Measurements from ENCODE around the gene ALDH5A1.

- TF ChIP-seq CTCF (optimal IDR thresholded peaks at IDR 0.05 in 1 of 3, IDR thresholded peaks at IDR 0.05 in 1 of 3, conservative IDR thresholded peaks at IDR 0.05 in 1 of 3; ENCODE audit: extremely low read depth in 1 of 3, insufficient read depth in 2 of 3, low read length in 3 of 3) (no peak), EZH2 (IDR thresholded peaks at IDR 0.05; ENCODE audit: low read length) (no peak)
These were observed 48.9 kb downstream of the ALDH5A1 start for GRCh38 chr6:24543683-24544082.
